ENCODE results near the gene PRKAG2. TPM values are rescaled to one million over a fixed set of nuclear protein-coding genes. Genes with fewer than 3 reads are reported as not detected.
A peak's percentile ranks its signal among the peaks of the same experiment; 100 is the strongest.

The PRKAG2 gene
- total and polyA plus RNA-seq, 2 of the 8 experiments (the other 6 are each of a cell fraction or from before 2014, with no cell fraction given) = 7.5 to 18.1 TPM

GRCh38 chr7:151742713-151743480 is 134.0 kb downstream of the PRKAG2 start:
- Histone ChIP-seq H3K9me3 (ENCODE audit: insufficient read depth in 2 of 2, low read depth in 1 of 2, low read length in 1 of 2) (peaks cover 4 to 6% of the 10 kb centered on the region in 2 experiments; a peak in 3 of 4 replicates), H3K79me1 (ENCODE audit: low read depth, low read length) (no peaks in the 10 kb centered on the region), H3K36me3 (ENCODE audit: control insufficient read depth in 2 of 4, insufficient read depth in 4 of 4, low read length in 3 of 4) (no peaks in the 10 kb centered on the region), H2BK120ac (replicated peaks; ENCODE audit: low read depth, low read length) (no peak overlapping the region), H3K27ac (ENCODE audit: low read depth, low read length) (no peak overlapping the region), H2BK20ac (ENCODE audit: low read length) (no peak overlapping the region), H3K18ac (ENCODE audit: extremely low read depth, low read length) (peak overlapping the region; percentile 60; the same call in 1 of the 2 replicates), H2BK15ac (ENCODE audit: low read length) (no peak overlapping the region; the same call in 1 of the 2 replicates), H3K14ac (ENCODE audit: insufficient read length) (no peak overlapping the region), H3K4me1 (replicated peaks in 1 of 4; ENCODE audit: control insufficient read depth in 3 of 4, insufficient read depth in 4 of 4, low read length in 3 of 4) (peaks cover 6 to 16% (median 10%) of the 10 kb centered on the region in 4 experiments; a peak in 6 of 7 replicates), H2AFZ (ENCODE audit: low read length) (peak overlapping the region; percentile 94), H4K5ac (ENCODE audit: insufficient read length, low read depth, low read length) (no peak overlapping the region), H3K4me2 (ENCODE audit: insufficient read depth in 1 of 2, low read depth in 2 of 2, low read length in 2 of 2) (no peak overlapping the region), H3K56ac (replicated peaks; ENCODE audit: insufficient read length, low read depth, low read length) (no peak overlapping the region), H3K9ac (replicated peaks in 1 of 4; ENCODE audit: extremely low read depth in 1 of 4, low read depth in 3 of 4, low read length in 3 of 4) (no peak overlapping the region), H4K8ac (ENCODE audit: extremely low read depth, insufficient read depth, low read length) (no peak overlapping the region), H4K91ac (replicated peaks; ENCODE audit: insufficient read length, low read length) (peak overlapping the region; percentile 63), H3K23me2 (ENCODE audit: low read depth, low read length) (no peaks in the 10 kb centered on the region), H2BK5ac (ENCODE audit: low read depth, low read length) (peak overlapping the region; percentile 44; the same call in 1 of the 2 replicates), H2BK12ac (ENCODE audit: low read depth, low read length) (0 out of 2 replicates have a peak overlapping the region, but pooled peaks have one; percentile 53), H3K27me3 (replicated peaks in 1 of 4; ENCODE audit: control insufficient read depth in 3 of 4, extremely low read depth in 1 of 4, insufficient read depth in 3 of 4, low read length in 3 of 4) (no peaks in the 10 kb centered on the region), H3K79me2 (ENCODE audit: control insufficient read depth in 1 of 2, insufficient read depth in 2 of 2, low read length in 2 of 2) (no peaks in the 10 kb centered on the region), H4K20me1 (replicated peaks in 1 of 2; ENCODE audit: control insufficient read depth in 1 of 2, insufficient read depth in 2 of 2, low read length in 2 of 2) (no peaks in the 10 kb centered on the region), H3K23ac (ENCODE audit: insufficient read length) (no peak overlapping the region), H3K4me3 (ENCODE audit: extremely low read depth in 1 of 4, insufficient read depth in 2 of 4, low read depth in 3 of 4, low read length in 4 of 4) (no peak overlapping the region), H3K4ac (replicated peaks; ENCODE audit: insufficient read length, low read depth, low read length) (no peak overlapping the region), H2AK5ac (ENCODE audit: low read depth, low read length) (no peak overlapping the region)
- DNase-seq (ENCODE audit: low read depth in 1 of 2, low spot score in 2 of 2) (peak in 1 of 2 experiments; percentile 47), FAIRE-seq (no peak)
- TF ChIP-seq GTF2F1 (IDR thresholded peaks at IDR 0.05; ENCODE audit: borderline replicate concordance, low read depth, low read length) = no peak
- 0 out of 2 replicates have a peak, but pooled peaks have one; percentile 7 for TF ChIP-seq YY1 (IDR thresholded peaks at IDR 0.05; ENCODE audit: low read depth, low read length)
- 0 out of 2 replicates have a peak, but pooled peaks have one; percentile 52 for TF ChIP-seq EGR1 (IDR thresholded peaks at IDR 0.05; ENCODE audit: borderline replicate concordance, low read depth, low read length)
- 74% methylated on average over 18 of the region's 18 CpGs; no CpG with 5 or more reads in 1 of the 2 experiments for WGBS, 2 experiments (ENCODE audit: extremely low coverage in 1 of 2, insufficient coverage in 1 of 2, insufficient read length in 1 of 2, insufficient replicate concordance in 2 of 2, low coverage in 1 of 2, low lambda C conversion rate in 2 of 2, missing lambda C conversion rate in 1 of 2)
- ChIA-PET POLR2A (ENCODE audit: partially characterized antibody) (no interaction called here), CTCF (ENCODE audit: partially characterized antibody) (interaction anchor here (1.0 to 2.2 kb wide), 4 partner anchors 7 to 18 kb away, joined by 3 to 8 read pairs (median 4); no protein-coding TSS in a partner anchor)

Measured in H1 (cell line).